ENCODE results near the gene NLGN2.

NLGN2 gene

DNA sequence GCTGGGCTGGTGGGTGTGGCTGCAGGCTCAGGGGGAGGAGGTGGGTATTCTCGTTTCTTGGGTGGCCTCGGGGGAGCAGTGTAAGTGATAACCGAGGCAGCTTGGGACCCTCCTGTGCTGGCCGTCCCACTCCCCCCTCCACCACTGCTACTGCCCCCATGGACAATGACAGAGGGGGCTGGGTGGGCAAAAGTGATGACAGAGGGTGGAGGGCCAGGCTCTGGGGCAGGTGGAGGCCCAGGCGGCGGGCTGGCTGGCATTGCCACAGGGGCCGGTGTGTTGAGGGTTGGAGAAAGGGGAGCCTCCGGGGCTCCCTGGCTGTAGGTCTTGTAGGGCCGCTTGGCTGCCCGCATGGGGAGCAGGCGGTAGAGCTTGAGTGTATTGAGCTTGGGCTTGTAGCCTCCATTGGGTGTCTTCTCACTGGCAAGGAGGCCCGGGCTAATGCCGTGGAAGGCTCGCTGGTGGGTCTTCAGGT, 55.8 kb downstream of the NLGN2 start:
- in situ Hi-C loops (cut with MboI; ENCODE audit: low sequenced_read_pairs), result no loop called here

DNA sequence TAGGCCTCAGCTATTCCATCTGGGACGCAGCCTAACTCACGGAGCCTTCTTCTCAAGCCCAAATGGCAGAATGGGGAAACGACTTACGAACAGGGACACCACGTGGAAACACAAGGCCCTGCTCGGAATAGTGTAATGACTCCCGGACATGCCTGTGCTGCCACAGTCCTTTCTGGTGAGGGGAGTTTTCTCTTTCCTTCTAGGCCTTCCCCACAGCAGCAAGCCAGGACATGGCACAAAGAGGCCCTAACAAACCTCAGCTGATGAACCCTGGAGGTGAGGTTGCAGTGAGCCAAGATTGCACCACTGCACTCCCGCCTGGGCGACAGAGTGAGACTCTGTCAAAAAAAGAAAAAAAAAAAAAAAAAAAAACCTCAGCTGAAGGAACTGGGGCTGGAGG, 56.4 kb downstream of the NLGN2 start:
- in situ Hi-C loops (cut with MboI; ENCODE audit: low sequenced_read_pairs), result no loop called here

DNA sequence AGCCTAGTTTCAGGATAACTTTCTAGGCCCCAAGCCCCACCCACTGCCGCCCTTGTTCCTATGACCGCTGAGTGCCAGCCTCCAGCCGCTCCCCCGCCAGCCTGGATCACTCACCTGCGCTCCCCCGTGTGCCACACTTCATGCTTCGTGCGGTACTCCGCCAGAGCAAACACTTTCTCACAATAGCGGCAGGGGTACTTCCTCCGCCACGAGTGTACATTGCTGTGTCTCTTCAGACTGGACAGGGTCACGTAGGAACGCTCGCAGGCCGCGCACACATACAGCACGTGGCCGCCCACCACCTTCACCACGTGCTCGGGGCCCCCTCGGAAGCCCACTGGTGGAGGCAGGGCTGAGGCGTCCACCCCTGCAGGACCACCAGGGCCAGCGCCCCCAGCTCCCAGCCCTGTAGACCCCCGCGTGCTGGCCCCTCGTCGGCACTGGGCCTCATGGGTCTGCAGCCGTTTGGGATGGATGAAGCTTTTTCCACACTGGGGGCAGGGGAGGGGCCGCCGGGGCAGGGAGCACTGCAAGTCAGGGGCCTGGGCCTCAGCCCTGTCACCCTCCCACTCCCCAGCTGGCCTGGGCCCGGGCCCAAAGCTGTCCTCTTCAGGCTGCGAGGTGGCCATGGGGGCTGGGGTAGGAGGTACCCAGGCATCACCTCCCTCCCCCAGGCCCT, 58.1 kb downstream of the NLGN2 start:
- in situ Hi-C loops (cut with MboI; ENCODE audit: low sequenced_read_pairs), result no loop called here

DNA sequence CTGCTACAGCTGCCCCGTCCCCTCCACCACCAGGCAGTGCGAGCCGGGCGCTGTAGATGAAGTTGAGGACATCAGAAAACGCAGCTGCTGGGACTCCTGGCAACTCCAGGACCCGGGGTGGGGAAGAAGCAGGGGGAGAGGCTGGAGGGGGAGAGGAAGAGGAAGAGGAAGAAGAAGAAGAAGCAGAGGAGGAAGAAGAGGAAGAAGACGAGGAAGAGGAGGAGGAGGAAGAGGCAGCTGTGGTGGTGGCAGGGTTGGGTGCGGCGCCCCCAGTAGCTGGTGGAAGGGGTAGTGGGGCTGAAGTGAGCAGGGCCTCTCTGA, 58.6 kb downstream of the NLGN2 start:
- in situ Hi-C loops (cut with MboI; ENCODE audit: low sequenced_read_pairs), result no loop called here

DNA sequence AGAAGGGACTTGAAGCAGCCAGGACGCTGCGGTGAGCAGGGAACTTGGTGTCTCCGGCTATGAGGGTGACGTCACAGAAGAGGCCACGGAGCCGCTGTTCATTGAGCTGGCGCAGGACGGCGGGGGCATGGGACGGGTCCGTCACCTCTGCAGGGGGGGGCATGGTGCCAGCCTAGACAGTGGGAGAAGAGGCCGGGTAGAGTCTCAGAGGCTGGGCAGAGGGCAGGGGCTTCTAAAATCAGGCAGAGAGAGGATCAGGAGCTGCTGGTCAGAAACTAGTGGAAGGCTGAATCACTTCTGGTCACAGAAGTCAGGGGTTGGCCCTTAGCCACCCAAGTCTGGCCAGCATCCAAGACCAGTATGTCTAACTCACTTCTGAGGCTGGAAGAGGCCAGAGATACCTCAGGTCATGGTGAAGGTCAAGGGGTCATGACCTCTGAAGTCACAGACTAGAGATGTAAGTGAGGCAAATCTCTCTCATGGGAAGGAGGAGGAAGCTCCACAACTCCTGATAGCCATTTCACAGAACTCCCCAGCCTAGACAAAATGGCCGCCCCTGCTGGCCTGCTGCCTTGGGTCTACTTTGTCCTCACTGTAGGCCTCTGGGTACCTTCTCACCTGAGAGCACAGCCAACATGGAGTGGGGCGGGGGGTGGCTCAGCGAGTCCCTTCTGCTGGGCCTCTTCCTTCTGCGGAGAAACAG, 59.1 kb downstream of the NLGN2 start:
- in situ Hi-C loops (cut with MboI; ENCODE audit: low sequenced_read_pairs), result no loop called here

DNA sequence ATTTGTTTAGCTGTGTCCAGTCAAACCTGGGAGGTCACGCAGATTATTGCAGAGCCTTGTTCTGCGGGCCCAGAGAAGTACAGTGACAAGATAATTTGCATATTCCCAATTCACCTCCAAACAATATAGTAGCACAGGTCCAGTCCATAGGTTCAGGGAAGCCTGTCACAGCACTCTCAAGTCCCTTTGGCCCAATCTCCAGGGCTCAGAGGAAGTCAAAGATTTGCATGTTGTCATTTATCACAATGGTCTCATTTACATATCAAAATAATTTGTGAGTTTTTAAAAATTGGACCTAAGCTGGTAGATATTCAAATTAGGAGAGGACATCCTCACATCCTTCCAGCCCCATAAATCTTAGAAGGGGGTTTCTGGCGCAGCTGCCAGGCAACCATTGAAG, 59.9 kb downstream of the NLGN2 start:
- in situ Hi-C loops (cut with MboI; ENCODE audit: low sequenced_read_pairs), result no loop called here

DNA sequence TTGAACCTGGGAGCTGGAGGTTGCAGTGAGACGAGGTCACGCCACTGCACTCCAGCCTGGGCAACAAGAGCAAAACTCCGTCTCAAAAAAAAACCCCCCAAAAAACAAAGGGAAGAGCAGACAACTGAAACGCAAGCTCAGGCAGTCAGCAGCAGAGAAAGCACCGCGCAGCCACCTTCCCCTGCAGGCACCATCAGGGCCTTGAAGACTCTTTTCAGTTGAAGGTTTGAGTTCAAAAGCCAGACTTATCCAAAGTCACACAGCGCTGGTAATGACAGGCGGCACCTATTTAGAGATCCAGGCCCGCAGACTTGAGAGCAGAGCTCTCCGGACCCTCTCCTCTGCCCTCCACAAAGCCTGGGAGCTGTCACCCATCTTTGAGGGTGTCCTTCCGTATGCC, 60.6 kb downstream of the NLGN2 start:
- in situ Hi-C loops (cut with MboI; ENCODE audit: low sequenced_read_pairs), result no loop called here

DNA sequence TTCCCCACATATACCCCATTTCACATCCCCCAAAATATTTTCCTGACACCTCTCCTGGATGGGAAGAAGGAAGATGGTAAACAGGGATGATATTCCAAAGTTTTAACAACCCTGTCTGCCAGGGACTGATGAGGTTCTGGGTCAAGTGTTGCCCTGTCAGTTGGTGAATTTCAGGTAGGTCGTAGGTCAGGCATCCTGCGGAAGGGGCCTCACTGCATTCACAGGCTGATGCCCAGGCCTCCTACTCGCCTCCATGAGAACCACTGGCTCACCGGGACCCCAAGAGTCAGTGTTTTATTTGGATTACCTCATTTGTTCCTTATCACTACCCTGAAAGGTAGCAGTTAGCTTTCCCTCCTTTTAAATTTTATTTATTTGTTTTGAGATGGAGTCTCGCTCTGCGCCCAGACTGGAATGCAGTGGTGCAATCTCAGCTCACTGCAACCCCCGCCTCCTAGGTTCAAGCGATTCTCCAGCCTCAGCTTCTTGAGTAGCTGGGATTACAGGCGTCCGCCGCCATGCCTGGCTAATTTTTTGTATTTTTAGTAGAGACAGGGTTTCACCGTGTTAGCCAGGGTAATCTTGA, 61.3 kb downstream of the NLGN2 start:
- in situ Hi-C loops (cut with MboI; ENCODE audit: low sequenced_read_pairs), result no loop called here
